BJ (cell line): ENCODE results near the gene ARIH1. TPM values are rescaled to one million over a fixed set of nuclear protein-coding genes. Genes with fewer than 3 reads are reported as not detected.

Source experiments
- CTCF ChIA-PET: fragments of 350-600 bp; formaldehyde crosslinking; extraction: SDS; loops from one replicate; lab custom pipeline; 2021; ENCODE audit warnings: antibody characterized with exemption, inconsistent platforms; lab: Yijun Ruan, JAX
- POLR2A ChIA-PET: fragments of 300-600 bp; sonication (Branson Sonifier 250); formaldehyde crosslinking; extraction: SDS; loops from one replicate; lab custom pipeline; 2021; ENCODE audit warnings: antibody characterized with exemption; lab: Charles Lee
- DNase-seq: peaks from one replicate; pipeline ENCODE4 v3.0.0-alpha.2; 2011; ENCODE audit warnings: low read depth
- H3K27me3 ChIP-seq: 2 replicates; pipeline ENCODE4 v1.6.0; 2011; ENCODE audit warnings: low read length; ENCODE audit not compliant: control insufficient read depth, insufficient read depth
- H3K36me3 ChIP-seq: 2 replicates; pipeline ENCODE4 v1.5.1; 2011; ENCODE audit warnings: low read length; ENCODE audit not compliant: control insufficient read depth, insufficient read depth
- H3K4me3 ChIP-seq: 2 replicates; pipeline ENCODE4 v1.5.1; 2011; ENCODE audit warnings: low read depth, mild to moderate bottlenecking, control low read depth, low read length
- polyA plus RNA-seq: library from polyadenylated mRNA; depleted of rRNA; stranded (reverse); fragments of >200 nt; gene quantifications from 2 replicates; pipeline ENCODE4 v1.2.3, GENCODE V29; 2011
- TF ChIP-seq, protein P1 (sequence below): IDR thresholded peaks from 2 replicates; pipeline ENCODE4 v1.5.1; 2011; ENCODE audit warnings: low read depth, mild to moderate bottlenecking, control low read depth, inconsistent platforms, low read length, moderate library complexity; ENCODE audit not compliant: insufficient read depth

ARIH1 gene
- polyA plus RNA-seq, 1 experiment, result 46.0 TPM

DNA sequence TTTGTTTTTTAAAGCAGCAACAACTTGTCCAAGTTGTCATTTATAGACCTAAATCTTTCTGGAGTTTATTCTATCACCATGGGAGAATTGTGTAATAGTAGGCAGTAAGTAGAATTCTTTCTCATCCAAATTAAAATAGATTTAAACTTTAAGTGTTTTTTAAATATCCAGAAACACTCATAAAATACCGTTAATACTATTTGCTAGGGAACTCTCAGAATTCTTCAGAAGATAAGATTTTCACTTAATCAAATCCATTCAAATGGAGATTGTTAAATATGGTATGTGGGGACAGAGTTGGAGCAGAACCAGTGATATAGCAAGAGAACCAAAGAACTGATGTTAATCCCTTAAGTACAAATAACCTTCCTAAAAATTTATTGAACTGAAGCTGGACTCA, 71.0 kb downstream of the ARIH1 start:
- ChIA-PET POLR2A (no interaction called here), CTCF (interaction anchor here (1.2 to 1.6 kb wide), 2 partner anchors 9 to 18 kb away, joined by 3 to 4 read pairs; no protein-coding TSS in a partner anchor)
- Histone ChIP-seq H3K27me3 (no peaks in the 10 kb centered on the region), H3K4me3 (no peak overlapping the region), H3K36me3 (no peaks in the 10 kb centered on the region; the same call in none of the 2 replicates)
- TF ChIP-seq, protein P1, sequence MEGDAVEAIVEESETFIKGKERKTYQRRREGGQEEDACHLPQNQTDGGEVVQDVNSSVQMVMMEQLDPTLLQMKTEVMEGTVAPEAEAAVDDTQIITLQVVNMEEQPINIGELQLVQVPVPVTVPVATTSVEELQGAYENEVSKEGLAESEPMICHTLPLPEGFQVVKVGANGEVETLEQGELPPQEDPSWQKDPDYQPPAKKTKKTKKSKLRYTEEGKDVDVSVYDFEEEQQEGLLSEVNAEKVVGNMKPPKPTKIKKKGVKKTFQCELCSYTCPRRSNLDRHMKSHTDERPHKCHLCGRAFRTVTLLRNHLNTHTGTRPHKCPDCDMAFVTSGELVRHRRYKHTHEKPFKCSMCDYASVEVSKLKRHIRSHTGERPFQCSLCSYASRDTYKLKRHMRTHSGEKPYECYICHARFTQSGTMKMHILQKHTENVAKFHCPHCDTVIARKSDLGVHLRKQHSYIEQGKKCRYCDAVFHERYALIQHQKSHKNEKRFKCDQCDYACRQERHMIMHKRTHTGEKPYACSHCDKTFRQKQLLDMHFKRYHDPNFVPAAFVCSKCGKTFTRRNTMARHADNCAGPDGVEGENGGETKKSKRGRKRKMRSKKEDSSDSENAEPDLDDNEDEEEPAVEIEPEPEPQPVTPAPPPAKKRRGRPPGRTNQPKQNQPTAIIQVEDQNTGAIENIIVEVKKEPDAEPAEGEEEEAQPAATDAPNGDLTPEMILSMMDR, result no peak
- no peak for DNase-seq

DNA sequence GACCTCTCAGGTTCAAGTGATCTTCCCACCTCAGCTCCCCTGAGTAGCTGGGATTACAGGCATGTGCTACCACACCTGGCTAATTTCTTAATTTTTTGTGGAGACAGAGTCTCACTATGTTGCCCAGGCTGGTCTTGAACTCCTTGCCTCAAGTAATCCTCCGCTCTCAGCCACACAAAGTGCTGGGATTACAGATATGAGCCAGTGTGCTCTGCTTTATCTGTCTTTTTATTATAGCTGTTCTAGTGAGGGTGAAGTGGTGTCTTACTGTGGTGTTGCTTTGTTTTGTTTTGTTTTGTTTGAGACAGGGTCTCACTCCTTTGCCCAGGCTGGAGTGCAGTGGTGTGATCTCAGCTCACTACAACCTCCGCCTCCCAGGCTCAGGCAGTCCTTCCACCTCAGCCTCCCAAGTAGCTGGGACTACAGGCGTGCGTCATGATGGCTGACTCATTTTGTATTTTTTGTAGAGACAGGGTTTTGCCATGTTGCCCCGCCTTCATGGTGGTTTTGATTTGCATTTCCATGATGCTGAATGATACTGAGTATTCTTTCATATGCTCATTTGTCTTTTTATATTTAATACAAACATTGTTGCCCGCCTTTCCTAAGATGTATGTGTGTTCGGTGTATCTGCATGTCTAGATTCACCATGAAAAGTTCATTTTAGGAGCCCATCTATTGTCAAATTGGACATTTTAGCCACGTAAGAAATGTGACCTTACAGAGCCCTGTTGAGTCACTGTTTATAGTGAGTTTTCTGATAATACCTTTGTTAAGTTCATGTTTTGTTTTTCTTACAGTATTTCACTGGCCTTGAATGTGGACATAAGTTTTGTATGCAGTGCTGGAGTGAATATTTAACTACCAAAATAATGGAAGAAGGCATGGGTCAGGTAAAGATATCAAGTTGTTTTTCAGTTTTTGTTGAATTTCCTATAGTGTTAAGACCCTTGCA, 80.6 kb downstream of the ARIH1 start:
- DNase-seq, result no peak
- ChIA-PET POLR2A (no interaction called here), CTCF (interaction anchor here (0.9 to 1.1 kb wide), 2 partner anchors 23 to 45 kb away, joined by 3 read pairs; no protein-coding TSS in a partner anchor)
- H3K27me3 ChIP-seq, result no peaks in the 10 kb centered on the region
- 0 out of 2 replicates have a peak, but pooled peaks cover 1% of the 10 kb centered on the region for H3K36me3 ChIP-seq
- TF ChIP-seq, protein P1, result no peak
- H3K4me3 ChIP-seq, result no peak overlapping the region

DNA sequence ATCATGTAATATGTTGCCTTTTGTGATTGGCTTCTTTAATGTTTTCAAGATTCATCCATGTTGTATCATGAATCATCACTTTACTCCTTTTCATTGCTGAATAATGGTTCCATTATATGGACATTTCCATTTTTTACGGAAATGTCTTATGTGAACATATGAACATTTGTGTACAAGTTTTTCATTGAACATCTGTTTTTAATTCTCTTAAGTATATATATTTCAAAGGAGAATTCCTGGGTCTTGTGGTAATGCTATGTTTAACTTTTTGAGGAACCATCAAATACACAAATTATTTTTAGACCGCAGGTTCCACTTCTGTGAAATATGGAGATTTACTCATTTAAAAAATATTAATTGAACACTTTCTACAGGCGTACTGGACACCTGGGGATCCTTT, 85.7 kb downstream of the ARIH1 start:
- no peaks in the 10 kb centered on the region for H3K27me3 ChIP-seq
- POLR2A ChIA-PET, result interaction anchor here (0.5 kb wide), 1 partner anchor 32 kb away, joined by 3 read pairs; no protein-coding TSS in a partner anchor
- TF ChIP-seq, protein P1, result no peak
- peaks cover 1% of the 10 kb centered on the region; the same call in 1 of the 2 replicates for H3K36me3 ChIP-seq
- no peak overlapping the region for H3K4me3 ChIP-seq
- CTCF ChIA-PET, result no interaction called here
- DNase-seq, result no peak

DNA sequence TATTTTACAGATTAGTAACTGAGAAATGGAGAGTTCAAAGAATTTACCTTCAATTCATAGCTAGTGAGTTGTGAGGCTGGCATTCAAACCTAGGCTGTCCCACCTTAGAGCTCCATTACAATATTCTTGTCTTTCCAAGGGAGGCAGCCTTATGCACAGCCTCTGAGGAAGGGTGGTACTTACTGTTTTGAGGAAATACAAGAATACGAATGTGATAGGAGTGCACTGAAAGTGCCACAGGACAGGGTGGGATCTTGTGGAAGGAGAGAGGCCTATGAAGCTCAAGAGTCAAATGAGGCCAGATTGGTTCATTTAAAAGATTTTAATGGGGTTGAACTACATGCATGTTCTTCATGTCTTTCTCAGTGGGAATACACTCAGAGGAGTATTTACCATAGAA, 86.3 kb downstream of the ARIH1 start:
- no peak for DNase-seq
- Histone ChIP-seq H3K4me3 (no peak overlapping the region), H3K36me3 (peaks cover 1% of the 10 kb centered on the region; the same call in 1 of the 2 replicates), H3K27me3 (no peaks in the 10 kb centered on the region)
- CTCF ChIA-PET, result interaction anchor here (0.6 to 1.7 kb wide), 3 partner anchors 30 to 40 kb away, joined by 3 to 6 read pairs (median 3); no protein-coding TSS in a partner anchor
- POLR2A ChIA-PET, result interaction anchor here (0.5 to 0.6 kb wide), 2 partner anchors 33 to 87 kb away, joined by 3 read pairs; no protein-coding TSS in a partner anchor
- TF ChIP-seq, protein P1, result no peak

DNA sequence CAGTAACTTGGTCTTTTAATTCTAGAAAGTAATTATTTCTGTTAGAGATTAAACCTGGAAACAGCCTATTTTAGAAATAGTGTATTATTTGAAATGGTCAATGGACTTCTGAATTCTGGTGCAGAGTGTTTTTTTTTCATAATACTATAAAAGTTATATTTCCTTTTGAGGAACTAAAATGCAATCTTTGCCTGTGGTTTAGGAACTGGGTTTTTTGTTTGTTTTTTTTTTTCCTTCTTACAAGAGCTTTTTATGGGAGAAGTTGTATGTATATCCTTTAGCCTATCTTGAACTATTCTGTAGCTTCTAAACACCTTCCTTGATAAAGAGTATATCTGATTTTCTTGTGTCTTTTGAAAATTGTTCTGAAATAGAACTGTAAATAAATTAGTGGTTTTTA, 88.3 kb downstream of the ARIH1 start:
- CTCF ChIA-PET, result no interaction called here
- POLR2A ChIA-PET, result no interaction called here
- Histone ChIP-seq H3K4me3 (no peak overlapping the region), H3K27me3 (no peaks in the 10 kb centered on the region), H3K36me3 (no peaks in the 10 kb centered on the region; the same call in 1 of the 2 replicates)
- TF ChIP-seq, protein P1, result no peak
- DNase-seq, result no peak
